22Rv1 (cell line): ENCODE data around the gene KRTAP5-5.

Experiments
- CTCF ChIP-seq: fragments of 450-650 bp; IDR thresholded peaks from 2 replicates; pipeline ENCODE4 v1.5.1; 2017; ENCODE audit warnings: mild to moderate bottlenecking
- ZFX ChIP-seq: fragments of 450-650 bp; IDR thresholded peaks from 2 replicates; pipeline ENCODE4 v1.6.1; 2017; ENCODE audit warnings: antibody characterized with exemption, borderline replicate concordance

DNA sequence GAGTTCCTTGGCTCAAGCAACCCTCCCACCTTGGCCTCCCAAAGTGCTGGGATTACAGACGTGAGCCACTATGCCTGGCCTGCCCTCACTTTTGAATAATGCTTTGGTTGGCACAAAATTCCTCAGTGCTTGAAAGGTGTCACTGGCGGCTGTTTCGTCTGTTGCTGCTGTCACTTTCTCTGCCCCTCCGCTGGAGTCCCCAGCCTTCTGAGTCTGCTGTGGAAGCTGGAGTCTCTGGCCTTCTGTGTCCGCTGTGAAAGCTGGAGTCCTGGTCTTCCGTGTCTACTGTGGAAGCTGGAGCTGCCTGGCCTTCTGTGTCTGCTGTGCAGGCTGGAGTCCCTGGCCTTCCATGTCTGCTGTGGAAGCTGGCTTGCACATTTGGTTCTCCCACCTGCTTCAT, 39.6 kb upstream of the KRTAP5-5 start:
- TF ChIP-seq CTCF (no peak), ZFX (no peak)
